DND-41 (cell line): ENCODE results near the gene CCDC158.

Experiments
- CTCF ChIP-seq: IDR thresholded peaks from 2 replicates; pipeline ENCODE4 v1.5.1; 2012; ENCODE audit warnings: borderline replicate concordance, low read length, moderate library complexity, mild to moderate bottlenecking; ENCODE audit not compliant: poor library complexity, severe bottlenecking; ENCODE audit errors: extremely low read depth
- EZH2 ChIP-seq: IDR thresholded peaks from 3 replicates; pipeline ENCODE4 v1.6.1; 2012; ENCODE audit warnings: borderline replicate concordance, low read depth, mild to moderate bottlenecking, moderate library complexity, low read length, inconsistent platforms; ENCODE audit not compliant: severe bottlenecking

- no peak for TF ChIP-seq EZH2
- no peak for TF ChIP-seq CTCF
Measured at GRCh38 chr4:76459291-76459723, 38.4 kb upstream of the CCDC158 start.
